HFF-Myc (cell line): ENCODE data around the gene VTI1B.

Experiments
- DNase-seq: peaks from one replicate; pipeline ENCODE4 v3.0.0-alpha.2; 2011; ENCODE audit warnings: low read depth; ENCODE audit errors: extremely low read depth
- H3K4me3 ChIP-seq: replicated peaks from 2 replicates; pipeline ENCODE4 v1.5.1; 2011; ENCODE audit warnings: low read depth, mild to moderate bottlenecking, control low read depth, low read length
- CTCF ChIP-seq: IDR thresholded peaks from 2 replicates; pipeline ENCODE4 v1.5.1; 2012; ENCODE audit warnings: mild to moderate bottlenecking, low read depth, low read length, control low read depth; ENCODE audit errors: missing control alignments

The VTI1B gene

GRCh38 chr14:67645414-67645813 lies 29.0 kb downstream of the VTI1B start:
- no peak for DNase-seq
- no peak overlapping the region for H3K4me3 ChIP-seq
- TF ChIP-seq CTCF: no peak

GRCh38 chr14:67644428-67644827 lies 30.0 kb downstream of the VTI1B start:
- no peak overlapping the region for H3K4me3 ChIP-seq
- no peak for DNase-seq
- TF ChIP-seq CTCF: no peak

GRCh38 chr14:67643713-67644112 lies 30.7 kb downstream of the VTI1B start:
- no peak for DNase-seq
- TF ChIP-seq CTCF: no peak
- H3K4me3 ChIP-seq: no peak overlapping the region

- TF ChIP-seq CTCF: no peak
- H3K4me3 ChIP-seq: no peak overlapping the region
- DNase-seq: no peak
Measured at GRCh38 chr14:67641902-67642749, 32.3 kb downstream of the VTI1B start.

- TF ChIP-seq CTCF: no peak
- no peak overlapping the region for H3K4me3 ChIP-seq
- DNase-seq: no peak
Measured at GRCh38 chr14:67641480-67641879, 33.0 kb downstream of the VTI1B start.

- H3K4me3 ChIP-seq: no peak overlapping the region
- no peak for TF ChIP-seq CTCF
- no peak for DNase-seq
Measured at GRCh38 chr14:67638642-67639041, 35.8 kb downstream of the VTI1B start.
